Measurements from ENCODE around the gene PRSS36.

GRCh38 chr16:31148896-31149295, 970 bp downstream of the PRSS36 start:
- TF ChIP-seq POLR2A (IDR thresholded peaks at IDR 0.05), result no peak
- TF ChIP-seq CTCF (IDR thresholded peaks at IDR 0.05 in 8 of 11, conservative IDR thresholded peaks at IDR 0.05 in 3 of 11), result no peak
- TF ChIP-seq POLR2AphosphoS5 (IDR thresholded peaks at IDR 0.05), result no peak
